ENCODE data around the gene TMIGD1. TPM values are rescaled to one million over a fixed set of nuclear protein-coding genes. Genes with fewer than 3 reads are reported as not detected.

TMIGD1 gene
- total and polyA plus RNA-seq, 10 of the 15 experiments (the other 5 are each of a cell fraction or from before 2014, with no cell fraction given) = not detected

GRCh38 chr17:30379903-30380381, 46.1 kb upstream of the TMIGD1 start:
- Histone ChIP-seq H3K36me3 (ENCODE audit: control insufficient read depth in 2 of 2, insufficient read depth in 2 of 2, low read length in 1 of 2) (no peaks in the 10 kb centered on the region), H4K20me1 (ENCODE audit: control insufficient read depth, insufficient read depth) (no peaks in the 10 kb centered on the region), H3K4me1 (ENCODE audit: control insufficient read depth, insufficient read depth, low read length) (peaks cover 32% of the 10 kb centered on the region), H3K9me3 (replicated peaks; ENCODE audit: control insufficient read depth, insufficient read depth, low read length) (no peaks in the 10 kb centered on the region), H2AFZ (ENCODE audit: control insufficient read depth, low read depth, low read length) (peak overlapping the region; percentile 54), H3K9ac (ENCODE audit: control insufficient read depth, insufficient read depth, low read length) (peak overlapping the region; percentile 47; the same call in 1 of the 2 replicates), H3K4me3 (peak overlapping the region; percentile 82), H3K79me2 (ENCODE audit: control insufficient read depth, insufficient read depth, low read length) (peaks cover 10% of the 10 kb centered on the region), H3K27me3 (replicated peaks in 1 of 2; ENCODE audit: control insufficient read depth in 2 of 2, insufficient read depth in 2 of 2, low read length in 1 of 2) (no peaks in the 10 kb centered on the region), H3K4me2 (ENCODE audit: control insufficient read depth, insufficient read depth) (peak overlapping the region; percentile 96), H3K27ac (ENCODE audit: control insufficient read depth, insufficient read depth) (no peak overlapping the region)
- BruUV-seq (replicated peaks) = no TSS peak
- POLR2A ChIA-PET = interaction anchor here (0.7 kb wide), 1 partner anchor 17 kb away, joined by 3 read pairs; no protein-coding TSS in a partner anchor
- FAIRE-seq = peak; percentile 56
- 10% methylated on average over 5 of the region's 5 CpGs for WGBS (ENCODE audit: insufficient coverage, insufficient replicate concordance, low lambda C conversion rate, missing lambda C conversion rate)
- RAD21 ChIA-PET (ENCODE audit: unreplicated experiment) = interaction anchor here (1.6 to 4.4 kb wide), 3 partner anchors 16 to 97 kb away, joined by 5 to 18 read pairs (median 7); no protein-coding TSS in a partner anchor
- in situ Hi-C loops (cut with MboI) (no loop called here), intact Hi-C loops (cut with micrococcal nuclease; ENCODE audit: unreplicated experiment) (loop anchor here (2.0 kb wide), 1 partner anchor 39 kb away; no protein-coding TSS in a partner anchor)
- peak; percentile 58 for ATAC-seq
- peak; percentile 16 for DNase-seq (ENCODE audit: low read depth, low spot score)
- SMC1A ChIA-PET (ENCODE audit: uncharacterized antibody, unreplicated experiment) = interaction anchor here (0.7 to 2.3 kb wide), 6 partner anchors 13 to 266 kb away, joined by 3 to 13 read pairs (median 6); partner anchors contain the start of gene GOSR1
- CTCF ChIA-PET = interaction anchor here (1.0 to 4.1 kb wide), 6 partner anchors 12 to 275 kb away, joined by 3 to 22 read pairs (median 6); partner anchors contain the start of gene GOSR1
- no peak for TF ChIP-seq MYC (IDR thresholded peaks at IDR 0.05; ENCODE audit: insufficient read depth, insufficient read length, insufficient replicate concordance, low read length, severe bottlenecking)
- TF ChIP-seq MXI1 (IDR thresholded peaks at IDR 0.05; ENCODE audit: low read depth, low read length) = no peak; the same call in 1 of the 2 replicates
- no peak for TF ChIP-seq TCF7 (IDR thresholded peaks at IDR 0.05; ENCODE audit: borderline replicate concordance)
- TF ChIP-seq SIN3A (IDR thresholded peaks at IDR 0.05; ENCODE audit: low read depth, low read length) = peak; percentile 51; the same call in 1 of the 2 replicates
- no peak for TF ChIP-seq BCLAF1 (IDR thresholded peaks at IDR 0.05)
- TF ChIP-seq CHD2 (IDR thresholded peaks at IDR 0.05; ENCODE audit: borderline replicate concordance, low read depth, low read length) = no peak
- TF ChIP-seq NFIC (IDR thresholded peaks at IDR 0.05; ENCODE audit: low read depth, low read length) = no peak
- no peak for TF ChIP-seq POLR2AphosphoS5 (IDR thresholded peaks at IDR 0.05; ENCODE audit: low read length)
- TF ChIP-seq PAX8 (IDR thresholded peaks at IDR 0.05) = no peak
- TF ChIP-seq RAD21 (IDR thresholded peaks at IDR 0.05; ENCODE audit: insufficient read depth, low read depth, low read length) = no peak
- no peak for TF ChIP-seq ZBTB40 (IDR thresholded peaks at IDR 0.05; ENCODE audit: borderline replicate concordance)
- peak; percentile 16; the same call in 1 of the 2 replicates for TF ChIP-seq CREM (IDR thresholded peaks at IDR 0.05; ENCODE audit: low read depth)
- TF ChIP-seq RUNX3 (IDR thresholded peaks at IDR 0.05; ENCODE audit: low read length) = peak; percentile 90

Measured in GM12878 (cell line).